ENCODE data around the gene CLIP1. TPM values are rescaled to one million over a fixed set of nuclear protein-coding genes. Genes with fewer than 3 reads are reported as not detected.

The CLIP1 gene
- total and polyA plus RNA-seq, 12 donors, result 36.3 to 135 (median 97.9) TPM

DNA sequence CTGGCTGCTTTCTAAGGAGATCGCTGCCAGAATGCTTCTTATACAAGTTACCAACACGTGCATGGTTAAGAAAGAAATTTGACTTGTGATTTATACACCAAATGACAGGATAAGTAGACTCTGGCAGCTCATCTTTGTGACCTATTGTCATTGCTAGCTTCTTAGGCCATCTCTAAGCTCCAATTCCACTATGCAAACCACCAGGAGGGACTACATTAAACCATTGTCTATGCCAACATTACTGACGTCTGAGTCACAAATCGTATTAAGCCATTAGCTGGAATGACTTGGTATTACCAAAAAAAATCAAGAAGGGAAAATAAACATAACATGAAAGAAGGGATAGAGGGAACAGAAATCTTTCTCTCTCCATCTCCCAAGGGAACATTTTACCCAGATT lies 140.4 kb downstream of the CLIP1 start:
- no peak for ATAC-seq
- peaks cover 0 to 4% (median 0%) of the 10 kb centered on the region in 9 donors for H3K4me1 ChIP-seq
- peaks cover 0 to 71% (median 22%) of the 10 kb centered on the region in 9 donors for H3K36me3 ChIP-seq
- WGBS, 2 donors, result 72 to 78% methylated on average over 4 of the region's 4 CpGs
- intact Hi-C loops (cut with DNase I), result no loop called here
- no peak overlapping the region for H3K4me3 ChIP-seq
- no peaks in the 10 kb centered on the region for H3K9me3 ChIP-seq
- TF ChIP-seq CTCF (IDR thresholded peaks at IDR 0.05), result no peak
- no peak overlapping the region for H3K27ac ChIP-seq
- DNase-seq, result no peak
- no peaks in the 10 kb centered on the region for H3K27me3 ChIP-seq

DNA sequence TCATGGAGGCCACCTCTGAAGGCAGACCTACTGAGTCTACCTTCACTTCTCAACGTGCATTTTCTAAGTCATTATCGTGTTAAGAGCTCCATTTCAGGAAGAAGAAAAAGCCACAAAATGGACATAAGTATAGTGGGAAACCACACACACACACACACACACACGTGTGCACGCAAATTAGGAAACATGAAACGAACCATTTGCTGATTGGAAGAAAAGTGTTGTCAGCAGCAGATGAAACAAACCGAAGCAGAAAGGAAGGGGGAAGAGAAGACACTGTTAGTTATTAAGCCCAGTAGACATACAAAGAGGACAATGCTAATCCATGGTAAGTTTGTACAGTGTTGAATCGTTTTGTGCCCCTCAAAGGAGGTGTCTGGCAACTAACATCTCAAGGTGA lies 146.2 kb downstream of the CLIP1 start:
- peaks cover 0 to 91% (median 28%) of the 10 kb centered on the region in 9 donors for H3K36me3 ChIP-seq
- H3K27ac ChIP-seq, result no peak overlapping the region
- H3K4me1 ChIP-seq, result no peaks in the 10 kb centered on the region
- ATAC-seq (no peak), DNase-seq (no peak)
- WGBS, 2 donors, result 84 to 87% methylated on average over 7 of the region's 7 CpGs
- TF ChIP-seq CTCF (IDR thresholded peaks at IDR 0.05), result no peak
- intact Hi-C loops (cut with DNase I), result no loop called here
- no peaks in the 10 kb centered on the region for H3K9me3 ChIP-seq
- H3K4me3 ChIP-seq, result no peak overlapping the region
- H3K27me3 ChIP-seq, result no peaks in the 10 kb centered on the region

GRCh38 chr12:122275459-122275858 lies 147.0 kb downstream of the CLIP1 start:
- H3K9me3 ChIP-seq, result no peaks in the 10 kb centered on the region
- ATAC-seq (no peak), DNase-seq (no peak)
- no peaks in the 10 kb centered on the region for H3K4me1 ChIP-seq
- H3K27me3 ChIP-seq, result no peaks in the 10 kb centered on the region
- no peak overlapping the region for H3K27ac ChIP-seq
- no peak for TF ChIP-seq CTCF (IDR thresholded peaks at IDR 0.05)
- H3K4me3 ChIP-seq, result no peak overlapping the region
- peaks cover 0 to 91% (median 26%) of the 10 kb centered on the region in 9 donors for H3K36me3 ChIP-seq
- intact Hi-C loops (cut with DNase I), result no loop called here
- 83 to 93% methylated on average over 8 of the region's 8 CpGs for WGBS, 2 donors

GRCh38 chr12:122266230-122266901 lies 156.1 kb downstream of the CLIP1 start, which contains the start of gene VPS33A:
VPS33A (minus strand) TSS chr12:122266494; CDS start chr12:122266408, 86 bp downstream.
- H3K4me1 ChIP-seq, result peaks cover 0 to 22% (median 16%) of the 10 kb centered on the region in 9 donors
- H3K36me3 ChIP-seq, result peaks cover 0 to 47% (median 14%) of the 10 kb centered on the region in 9 donors
- DNase-seq (peak; percentile 95 to 97), ATAC-seq (peak; percentile 96 to 99 (median 98))
- H3K27ac ChIP-seq, result peak within 1 kb of the TSS; percentile 32 to 92 (median 86)
- intact Hi-C loops (cut with DNase I), result no loop called here
- H3K4me3 ChIP-seq, result peak within 1 kb of the TSS; percentile 72 to 90 (median 84)
- 0% methylated on average over 56 of the region's 56 CpGs for WGBS, 2 donors
- TF ChIP-seq CTCF (IDR thresholded peaks at IDR 0.05), result no peak
- H3K27me3 ChIP-seq, result no peaks in the 10 kb centered on the region
- no peaks in the 10 kb centered on the region for H3K9me3 ChIP-seq

Data from heart right ventricle (tissue), 16 donors.